AG04449 (cell line): ENCODE data around the gene ST6GAL1.

Experiments
- CTCF ChIA-PET: fragments of 350-600 bp; formaldehyde crosslinking; extraction: SDS; loops from one replicate; lab custom pipeline; 2021; ENCODE audit warnings: antibody characterized with exemption; lab: Yijun Ruan, JAX
- POLR2A ChIA-PET: fragments of 400-600, 350-600 bp; formaldehyde crosslinking; extraction: SDS; loops from one replicate; lab custom pipeline; 2020; ENCODE audit warnings: antibody characterized with exemption, inconsistent platforms; lab: Yijun Ruan, JAX
- DNase-seq: peaks from one replicate; pipeline ENCODE4 v3.0.0-alpha.2; 2010; ENCODE audit warnings: low read depth, low spot score
- H3K4me3 ChIP-seq: 2 replicates; pipeline ENCODE4 v1.5.1; 2011; ENCODE audit warnings: low read depth, mild to moderate bottlenecking, control low read depth, low read length
- CTCF ChIP-seq: IDR thresholded peaks from one replicate; pipeline ENCODE4 v1.5.1; 2011; ENCODE audit warnings: mild to moderate bottlenecking, moderate library complexity, low read length, control low read depth, inconsistent platforms; ENCODE audit not compliant: insufficient read depth; ENCODE audit errors: missing control alignments

The ST6GAL1 gene

GRCh38 chr3:186983659-186984058 is 53.3 kb downstream of the ST6GAL1 start:
- DNase-seq = no peak
- CTCF ChIA-PET = no interaction called here
- POLR2A ChIA-PET = no interaction called here
- no peak overlapping the region for H3K4me3 ChIP-seq
- TF ChIP-seq CTCF = no peak

- DNase-seq = no peak
- POLR2A ChIA-PET = no interaction called here
- no peak overlapping the region for H3K4me3 ChIP-seq
- CTCF ChIA-PET = no interaction called here
- no peak for TF ChIP-seq CTCF
Measured at GRCh38 chr3:186984064-186984463, 53.7 kb downstream of the ST6GAL1 start.

GRCh38 chr3:186985661-186986364 is 55.5 kb downstream of the ST6GAL1 start:
- H3K4me3 ChIP-seq = no peak overlapping the region
- TF ChIP-seq CTCF = no peak
- POLR2A ChIA-PET = no interaction called here
- DNase-seq = no peak
- CTCF ChIA-PET = interaction anchor here (0.7 kb wide), 1 partner anchor 74 kb away, joined by 3 read pairs; no protein-coding TSS in a partner anchor

GRCh38 chr3:186986406-186986805 is 56.1 kb downstream of the ST6GAL1 start:
- no peak overlapping the region for H3K4me3 ChIP-seq
- ChIA-PET CTCF (no interaction called here), POLR2A (no interaction called here)
- no peak for DNase-seq
- TF ChIP-seq CTCF = no peak

- ChIA-PET CTCF (no interaction called here), POLR2A (no interaction called here)
- no peak for TF ChIP-seq CTCF
- DNase-seq = no peak
- H3K4me3 ChIP-seq = no peak overlapping the region
Measured at GRCh38 chr3:186986816-186987215, 56.5 kb downstream of the ST6GAL1 start.

GRCh38 chr3:186988806-186989205 is 58.5 kb downstream of the ST6GAL1 start:
- no peak overlapping the region for H3K4me3 ChIP-seq
- TF ChIP-seq CTCF = no peak
- CTCF ChIA-PET = interaction anchor here (1.5 kb wide), 1 partner anchor 151 kb away, joined by 3 read pairs; the partner anchor contains the start of gene RPL39L
- DNase-seq = no peak
- POLR2A ChIA-PET = no interaction called here
